Stimulated activated CD8-positive, alpha-beta memory T cell treated with anti-CD3 and anti-CD28 coated beads, Interleukin-4, amount 100 ng/mL, for 48 hours (primary cell): ENCODE data around the gene TSPAN33.
"Not testable (repeated sequence)": the region's sequence is repeated elsewhere in the genome, so short reads cannot be mapped to it uniquely, and the experiment has no call there.

Experiments
- DNase-seq: peaks from one replicate; pipeline ENCODE4 v3.0.0-alpha.2; 2020

Gene TSPAN33

GRCh38 chr7:129173861-129174260, 29.4 kb downstream of the TSPAN33 start:
- not testable (repeated sequence) for DNase-seq

GRCh38 chr7:129176916-129177710, 32.6 kb downstream of the TSPAN33 start:
- no peak for DNase-seq

- no peak for DNase-seq
Measured at GRCh38 chr7:129184981-129185670, 40.6 kb downstream of the TSPAN33 start.

DNA sequence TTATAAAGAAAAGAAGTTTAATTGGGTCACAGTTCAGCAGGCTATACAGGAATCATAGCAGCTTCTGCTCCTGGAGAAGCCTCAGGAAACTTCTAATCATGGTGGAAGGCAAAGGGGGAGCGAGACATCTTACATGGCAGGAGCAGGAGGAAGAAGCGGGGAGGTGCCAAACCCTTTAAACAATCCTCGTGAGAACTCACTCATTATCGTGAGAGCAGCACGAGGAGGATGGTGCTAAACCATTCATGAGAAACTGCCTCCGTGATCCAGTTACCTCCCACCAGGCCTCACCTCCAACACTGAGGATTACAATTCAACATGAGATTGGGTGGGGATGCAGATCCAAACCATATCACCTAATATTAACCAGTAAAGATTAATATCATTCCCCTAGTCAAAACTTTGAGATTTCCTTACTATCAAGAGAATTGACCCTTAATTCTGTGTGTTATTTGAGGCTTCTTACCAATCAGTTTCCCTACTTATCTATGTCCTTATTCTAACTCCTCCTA, 42.3 kb downstream of the TSPAN33 start:
- DNase-seq, result no peak

GRCh38 chr7:129187681-129188371, 43.3 kb downstream of the TSPAN33 start:
- no peak for DNase-seq

GRCh38 chr7:129188372-129188891, 43.9 kb downstream of the TSPAN33 start, which contains the start of gene SMO:
SMO (plus strand) TSS chr7:129188633; CDS start chr7:129189152, 519 bp downstream.
- no peak for DNase-seq

- no peak for DNase-seq
Measured at GRCh38 chr7:129188892-129189660, 44.6 kb downstream of the TSPAN33 start.

DNA sequence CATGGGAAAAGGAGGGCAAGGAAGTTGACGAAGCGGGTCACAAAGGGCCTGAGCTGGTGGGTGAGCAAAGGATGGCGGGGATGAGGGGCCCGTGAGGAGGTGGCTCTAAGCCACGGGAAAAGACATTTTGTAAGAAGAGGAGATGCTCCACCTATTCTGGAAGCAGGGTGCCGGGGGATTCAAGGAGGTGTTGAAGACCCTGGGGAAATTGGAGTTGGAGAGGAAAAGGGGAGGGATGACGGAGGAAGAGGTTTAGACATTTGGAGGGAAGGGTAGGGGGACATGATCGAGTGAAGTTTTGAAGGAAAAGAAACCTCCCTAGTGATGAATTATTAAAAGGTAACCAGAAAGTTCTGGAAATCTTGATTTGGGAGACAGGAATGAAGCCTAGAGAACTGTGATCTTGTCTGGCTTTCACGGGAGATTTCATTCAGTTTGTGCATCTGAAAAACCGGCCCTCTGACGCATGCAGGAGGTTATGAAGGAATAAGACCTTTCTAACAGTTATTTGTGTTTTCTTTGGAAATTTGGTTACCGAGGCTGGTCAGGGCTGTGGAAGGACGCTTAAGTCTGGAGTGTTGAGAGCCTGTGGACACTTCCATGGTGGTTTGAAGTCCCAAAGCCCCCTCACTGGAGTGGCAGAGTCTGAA, 45.3 kb downstream of the TSPAN33 start:
- DNase-seq, result no peak

GRCh38 chr7:129191272-129191671, 46.8 kb downstream of the TSPAN33 start:
- no peak for DNase-seq

DNA sequence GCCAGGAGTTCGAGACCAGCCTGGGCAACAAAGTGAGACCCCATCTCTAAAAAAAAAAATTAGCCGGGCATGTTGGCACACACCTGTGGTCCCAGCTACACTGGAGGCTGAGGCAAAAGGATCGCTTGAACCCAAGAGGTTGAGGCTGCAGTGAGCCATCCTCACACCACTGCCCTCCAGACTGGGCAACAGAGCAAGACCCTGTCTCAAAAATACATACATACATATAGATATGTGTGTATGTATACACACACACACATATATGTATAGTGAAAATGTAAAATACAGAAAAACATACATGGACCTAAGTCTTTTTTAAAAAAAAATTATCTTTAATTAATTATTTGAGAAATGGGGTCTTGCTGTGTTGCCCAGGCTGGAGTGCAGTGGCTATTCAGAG, 49.4 kb downstream of the TSPAN33 start:
- no peak for DNase-seq

DNA sequence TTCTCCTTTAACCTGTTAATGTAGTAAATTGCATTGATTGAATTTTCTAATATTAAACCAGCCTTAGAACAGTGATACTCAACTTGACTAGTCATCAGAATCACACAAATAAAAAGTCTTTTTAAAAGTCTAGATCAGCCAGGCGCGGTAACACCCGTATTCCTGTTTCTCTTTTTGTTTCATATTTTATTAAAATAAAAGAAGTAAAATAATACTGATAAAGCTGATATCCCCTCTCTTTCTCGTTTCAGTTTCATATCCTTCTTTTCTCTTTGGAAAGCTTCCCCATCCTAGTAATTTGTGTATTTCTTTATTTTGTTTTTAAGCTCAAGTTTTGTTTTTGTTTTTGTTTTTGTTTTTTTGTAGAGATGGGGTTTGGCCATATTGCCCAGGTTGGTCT, 53.3 kb downstream of the TSPAN33 start:
- DNase-seq, result no peak

GRCh38 chr7:129199406-129199805, 54.9 kb downstream of the TSPAN33 start:
- DNase-seq, result no peak

- DNase-seq, result no peak
Measured at GRCh38 chr7:129202058-129202777, 57.7 kb downstream of the TSPAN33 start.

- no peak for DNase-seq
Measured at GRCh38 chr7:129203050-129203741, 58.7 kb downstream of the TSPAN33 start.

- no peak for DNase-seq
Measured at GRCh38 chr7:129205126-129205818, 60.8 kb downstream of the TSPAN33 start.

DNA sequence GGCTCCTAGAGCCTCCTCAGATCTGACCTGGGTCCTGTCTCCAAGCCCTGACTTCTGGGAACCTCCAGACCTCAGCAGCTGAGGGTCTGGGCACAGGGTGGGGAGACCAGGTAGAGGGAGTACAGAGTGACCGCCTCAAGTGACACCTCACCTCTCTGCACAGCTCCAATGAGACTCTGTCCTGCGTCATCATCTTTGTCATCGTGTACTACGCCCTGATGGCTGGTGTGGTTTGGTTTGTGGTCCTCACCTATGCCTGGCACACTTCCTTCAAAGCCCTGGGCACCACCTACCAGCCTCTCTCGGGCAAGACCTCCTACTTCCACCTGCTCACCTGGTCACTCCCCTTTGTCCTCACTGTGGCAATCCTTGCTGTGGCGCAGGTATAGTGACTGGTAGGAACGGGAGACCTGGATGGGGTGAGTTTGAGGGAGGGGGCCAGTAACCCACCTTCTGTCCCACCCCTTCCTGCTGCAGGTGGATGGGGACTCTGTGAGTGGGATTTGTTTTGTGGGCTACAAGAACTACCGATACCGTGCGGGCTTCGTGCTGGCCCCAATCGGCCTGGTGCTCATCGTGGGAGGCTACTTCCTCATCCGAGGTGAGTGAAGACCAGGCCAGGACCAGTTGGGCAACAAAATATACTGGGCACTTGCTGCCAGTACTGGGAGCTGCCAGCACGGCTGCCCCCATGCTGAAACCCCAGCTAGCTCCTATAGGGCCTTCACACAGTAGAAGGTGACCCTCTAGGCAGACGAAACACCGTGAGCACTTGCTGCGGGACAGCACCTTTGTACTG, 61.7 kb downstream of the TSPAN33 start:
- DNase-seq, result no peak

GRCh38 chr7:129208667-129209066, 64.2 kb downstream of the TSPAN33 start:
- no peak for DNase-seq

DNA sequence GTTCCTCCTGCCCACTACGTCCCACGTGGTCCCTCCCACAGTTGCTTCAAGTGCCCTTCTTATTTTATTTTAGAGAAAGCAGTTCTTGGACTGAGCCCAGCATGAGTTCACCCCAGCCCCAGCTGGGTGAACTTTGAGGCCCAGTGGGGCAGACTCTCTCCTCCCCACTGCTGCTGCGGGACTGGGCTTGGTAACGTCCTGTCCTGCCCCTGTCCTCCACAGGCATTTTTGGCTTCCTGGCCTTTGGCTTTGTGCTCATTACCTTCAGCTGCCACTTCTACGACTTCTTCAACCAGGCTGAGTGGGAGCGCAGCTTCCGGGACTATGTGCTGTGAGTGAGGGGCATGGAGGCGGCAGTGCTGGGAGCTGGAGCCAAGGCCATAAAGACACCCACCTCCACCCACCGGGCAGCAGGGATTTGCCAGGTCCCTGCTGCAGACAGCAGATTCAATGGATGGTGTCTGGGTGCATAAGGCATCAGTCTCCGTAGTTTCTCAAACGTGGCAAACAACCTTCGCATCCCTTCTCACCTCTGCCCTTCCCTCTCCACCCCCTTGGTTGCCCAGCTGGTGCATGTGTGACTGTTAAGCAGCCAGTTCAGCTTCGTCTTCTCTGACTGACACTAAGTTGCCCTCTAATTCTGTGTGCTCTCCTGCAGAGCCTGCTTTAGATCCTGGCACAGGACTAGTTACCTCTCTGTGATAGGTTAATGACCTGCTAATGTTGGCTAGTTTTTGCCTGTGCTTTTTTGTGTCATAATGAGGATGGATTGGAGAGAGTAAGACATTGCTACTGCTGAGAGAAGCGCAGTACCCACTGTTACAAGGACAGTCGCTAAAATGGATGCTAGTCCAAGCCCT, 64.8 kb downstream of the TSPAN33 start:
- DNase-seq, result no peak
